ENCODE data around the gene ADIPOR2.

DNA sequence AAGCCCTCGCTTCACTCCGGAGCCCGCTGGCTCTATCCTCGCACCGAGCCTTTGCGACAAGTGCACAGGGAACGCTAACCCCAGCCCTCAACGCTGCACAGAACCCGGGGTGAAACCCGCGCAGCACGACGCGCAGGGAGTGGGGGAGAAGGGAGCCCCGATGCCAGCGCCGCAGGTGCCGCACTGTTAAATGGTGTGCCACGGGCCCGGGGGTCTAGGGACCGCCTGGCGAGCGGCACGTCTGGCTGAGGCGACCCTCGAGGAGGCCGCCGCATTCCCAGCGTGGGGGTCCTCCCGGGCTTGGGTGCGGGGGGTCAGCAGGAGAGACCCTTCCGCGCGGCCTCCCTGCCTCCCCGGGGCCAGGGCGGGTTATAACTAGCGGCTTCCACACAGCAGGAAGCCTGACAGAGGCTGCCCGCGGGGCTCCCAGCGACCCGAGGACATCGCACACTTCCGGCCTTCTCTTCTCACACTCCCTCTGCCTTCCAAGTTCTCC lies 105.7 kb downstream of the ADIPOR2 start:
- TF ChIP-seq, protein P1, sequence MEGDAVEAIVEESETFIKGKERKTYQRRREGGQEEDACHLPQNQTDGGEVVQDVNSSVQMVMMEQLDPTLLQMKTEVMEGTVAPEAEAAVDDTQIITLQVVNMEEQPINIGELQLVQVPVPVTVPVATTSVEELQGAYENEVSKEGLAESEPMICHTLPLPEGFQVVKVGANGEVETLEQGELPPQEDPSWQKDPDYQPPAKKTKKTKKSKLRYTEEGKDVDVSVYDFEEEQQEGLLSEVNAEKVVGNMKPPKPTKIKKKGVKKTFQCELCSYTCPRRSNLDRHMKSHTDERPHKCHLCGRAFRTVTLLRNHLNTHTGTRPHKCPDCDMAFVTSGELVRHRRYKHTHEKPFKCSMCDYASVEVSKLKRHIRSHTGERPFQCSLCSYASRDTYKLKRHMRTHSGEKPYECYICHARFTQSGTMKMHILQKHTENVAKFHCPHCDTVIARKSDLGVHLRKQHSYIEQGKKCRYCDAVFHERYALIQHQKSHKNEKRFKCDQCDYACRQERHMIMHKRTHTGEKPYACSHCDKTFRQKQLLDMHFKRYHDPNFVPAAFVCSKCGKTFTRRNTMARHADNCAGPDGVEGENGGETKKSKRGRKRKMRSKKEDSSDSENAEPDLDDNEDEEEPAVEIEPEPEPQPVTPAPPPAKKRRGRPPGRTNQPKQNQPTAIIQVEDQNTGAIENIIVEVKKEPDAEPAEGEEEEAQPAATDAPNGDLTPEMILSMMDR (IDR thresholded peaks at IDR 0.05), result no peak
- TF ChIP-seq POLR2A (IDR thresholded peaks at IDR 0.05), result no peak
